Uterus (tissue), 4 donors: Measurements from ENCODE around the gene SNRPD1. TPM values are rescaled to one million over a fixed set of nuclear protein-coding genes. Genes with fewer than 3 reads are reported as not detected.
A peak's percentile ranks its signal among the peaks of the same experiment; 100 is the strongest.
"Not testable (repeated sequence)": the region's sequence is repeated elsewhere in the genome, so short reads cannot be mapped to it uniquely, and the experiment has no call there.

Experiments
- DNase-seq, 2 donors: peaks; one replicate each; pipeline ENCODE4 v3.0.0-alpha.2; 2019 to 2020
- H3K27ac ChIP-seq, 2 donors: fragments of 200-600 bp; sonication (generic); 1 replicate in 1 of 2; 2 replicates in 1 of 2; pipeline ENCODE4 v1.5.1; 2016 to 2018
- H3K27me3 ChIP-seq, 2 donors: fragments of 200-600 bp; sonication (generic); one replicate each; pipeline ENCODE4 v1.5.1; 2018 to 2019; ENCODE audit warnings: control low read depth in 1 of 2
- H3K36me3 ChIP-seq, 2 donors: fragments of 200-600 bp; sonication (generic); one replicate each; pipeline ENCODE4 v1.5.1; 2019; ENCODE audit warnings: control low read depth in 1 of 2
- H3K4me1 ChIP-seq, 2 donors: fragments of 200-600 bp; sonication (generic); one replicate each; pipeline ENCODE4 v1.5.1; 2018 to 2019; ENCODE audit warnings: control low read depth in 1 of 2
- H3K4me3 ChIP-seq, 2 donors: fragments of 200-600 bp; sonication (generic); 1 replicate in 1 of 2; 2 replicates in 1 of 2; pipeline ENCODE4 v1.5.1; 2018 to 2019; ENCODE audit warnings: mild to moderate bottlenecking in 1 of 2
- H3K9me3 ChIP-seq, 2 donors: fragments of 200-600 bp; sonication (generic); one replicate each; pipeline ENCODE4 v1.5.1; 2019; ENCODE audit warnings: control low read depth in 1 of 2
- CTCF ChIP-seq, 4 experiments: fragments of 200-600 bp in 2 of 4; fragments of 450-650 bp in 2 of 4; sonication (generic) in 2 of 4; IDR thresholded peaks; one replicate each; pipeline ENCODE4 v1.5.1; 2016 to 2019; ENCODE audit warnings: antibody characterized with exemption in 4 of 4, mild to moderate bottlenecking in 2 of 4, moderate library complexity in 1 of 4
- POLR2A ChIP-seq, 2 donors: fragments of 450-650 bp; IDR thresholded peaks; one replicate each; pipeline ENCODE4 v1.6.1; 2016; ENCODE audit warnings: antibody characterized with exemption in 2 of 2, mild to moderate bottlenecking in 1 of 2, moderate library complexity in 1 of 2
- intact Hi-C: fragments of 100-400 bp; cut with DNase I; formaldehyde crosslinking; loops from one replicate; pipeline ENCODE4 v1.15.1; 2023; ENCODE audit warnings: low total_unique reads
- total RNA-seq, 4 donors: library from RNA; depleted of rRNA in 3 of 4; stranded (reverse); fragments of >200 nt in 3 of 4; gene quantifications; one replicate each; pipeline versions ENCODE4 v1.1.0 to v1.2.4, GENCODE V29; 2014 to 2023
- donor health status: DM: yes; HTN: yes; CAD: no.

The SNRPD1 gene
- 10 to 100 TPM in 2 of 4 donors, 1 to 10 TPM in 2; 6.1 to 35.8 (median 19.5) TPM for total RNA-seq

GRCh38 chr18:21612125-21613039 lies at the start of gene SNRPD1:
TSS of gene SNRPD1 (plus strand) at chr18:21612314. CDS start at chr18:21612430, 116 bp downstream.
- peak within 1 kb of the TSS; percentile 77 to 79 for H3K27ac ChIP-seq
- H3K4me3 ChIP-seq = peak within 1 kb of the TSS; percentile 56 to 64
- H3K4me1 ChIP-seq = peaks cover 0 to 10% of the 10 kb centered on the region in 2 donors
- intact Hi-C loops = no loop called here
- DNase-seq = peak; percentile 74 to 92
- TF ChIP-seq CTCF (IDR thresholded peaks at IDR 0.05) (peak; percentile 94 to 98 (median 96)), POLR2A (IDR thresholded peaks at IDR 0.05) (peak; percentile 19 to 33)
- H3K27me3 ChIP-seq = no peaks in the 10 kb centered on the region
- H3K9me3 ChIP-seq = no peaks in the 10 kb centered on the region
- H3K36me3 ChIP-seq = no peaks in the 10 kb centered on the region

GRCh38 chr18:21571772-21572171 lies 40.3 kb upstream of the SNRPD1 start:
- no peak overlapping the region for H3K27ac ChIP-seq
- H3K36me3 ChIP-seq = no peaks in the 10 kb centered on the region
- no peaks in the 10 kb centered on the region for H3K27me3 ChIP-seq
- H3K4me1 ChIP-seq = no peaks in the 10 kb centered on the region
- no peak for TF ChIP-seq POLR2A (IDR thresholded peaks at IDR 0.05)
- no peak for TF ChIP-seq CTCF (IDR thresholded peaks at IDR 0.05)
- no peaks in the 10 kb centered on the region for H3K9me3 ChIP-seq
- intact Hi-C loops = no loop called here
- no peak overlapping the region for H3K4me3 ChIP-seq
- DNase-seq = no peak

- no peaks in the 10 kb centered on the region for H3K9me3 ChIP-seq
- no peak overlapping the region for H3K27ac ChIP-seq
Observed at GRCh38 chr18:21575656-21576055, 36.5 kb upstream of the SNRPD1 start.

GRCh38 chr18:21584391-21584790 lies 27.7 kb upstream of the SNRPD1 start:
- no peaks in the 10 kb centered on the region for H3K9me3 ChIP-seq
- H3K27me3 ChIP-seq = no peaks in the 10 kb centered on the region
- no peaks in the 10 kb centered on the region for H3K36me3 ChIP-seq
- intact Hi-C loops = no loop called here
- H3K4me1 ChIP-seq = no peaks in the 10 kb centered on the region
- no peak for DNase-seq
- TF ChIP-seq CTCF (IDR thresholded peaks at IDR 0.05) = no peak
- no peak for TF ChIP-seq POLR2A (IDR thresholded peaks at IDR 0.05)
- no peak overlapping the region for H3K27ac ChIP-seq
- H3K4me3 ChIP-seq = no peak overlapping the region

More at GRCh38 chr18:21575656-21576055, 36.5 kb upstream of the SNRPD1 start:
- no peaks in the 10 kb centered on the region for H3K27me3 ChIP-seq
- no peak for DNase-seq
- H3K4me3 ChIP-seq = no peak overlapping the region
- no peaks in the 10 kb centered on the region for H3K4me1 ChIP-seq
- TF ChIP-seq CTCF (IDR thresholded peaks at IDR 0.05) = no peak
- TF ChIP-seq POLR2A (IDR thresholded peaks at IDR 0.05) = no peak
- no peaks in the 10 kb centered on the region for H3K36me3 ChIP-seq
- intact Hi-C loops = no loop called here

GRCh38 chr18:21592361-21592760 lies 19.8 kb upstream of the SNRPD1 start:
- intact Hi-C loops, H3K27me3 ChIP-seq, H3K36me3 ChIP-seq, DNase-seq, H3K9me3 ChIP-seq, H3K4me1 ChIP-seq, H3K27ac ChIP-seq, H3K4me3 ChIP-seq: not testable (repeated sequence)
